Activated CD8-positive, alpha-beta T cell treated with anti-CD3 and anti-CD28 coated beads, Interleukin-2, amount 10 ng/mL, durations not matched to agents 7 days and 5 days (primary cell): Measurements from ENCODE around the gene ANKRD45. TPM values are rescaled to one million over a fixed set of nuclear protein-coding genes. Genes with fewer than 3 reads are reported as not detected.
"Not testable (repeated sequence)": the region's sequence is repeated elsewhere in the genome, so short reads cannot be mapped to it uniquely, and the experiment has no call there.

ENCODE experiments used
- ATAC-seq: fragments of 150-1000 bp; cut with Tn5 transposase; one replicate; pipeline ENCODE4 v1.10.0; 2021; ENCODE audit warnings: moderate library complexity
- CTCF ChIA-PET: fragments of 350-600 bp; sonication (Branson Sonifier 250); formaldehyde crosslinking; loops from one replicate; lab custom pipeline; 2021; ENCODE audit warnings: antibody characterized with exemption; lab: Charles Lee
- POLR2A ChIA-PET: fragments of 350-600 bp; sonication (Branson Sonifier 250); formaldehyde crosslinking; loops from one replicate; lab custom pipeline; 2021; ENCODE audit warnings: antibody characterized with exemption; lab: Charles Lee
- DNase-seq: peaks from one replicate; pipeline ENCODE4 v3.0.0-alpha.2; 2020
- H3K27ac Mint-ChIP-seq: one replicate; pipeline ENCODE4 v1.8.0; 2021; ENCODE audit warnings: mild to moderate bottlenecking, mixed read lengths
- H3K27me3 Mint-ChIP-seq: one replicate; pipeline ENCODE4 v1.8.0; 2021; ENCODE audit warnings: low read depth, mixed read lengths
- H3K36me3 Mint-ChIP-seq: one replicate; pipeline ENCODE4 v1.8.0; 2021; ENCODE audit warnings: low read depth, mixed read lengths
- H3K4me1 Mint-ChIP-seq: one replicate; pipeline ENCODE4 v1.8.0; 2021; ENCODE audit warnings: low read depth, mixed read lengths
- H3K4me3 Mint-ChIP-seq: one replicate; pipeline ENCODE4 v1.8.0; 2021; ENCODE audit warnings: mild to moderate bottlenecking, mixed read lengths
- H3K9me3 Mint-ChIP-seq: one replicate; pipeline ENCODE4 v1.8.0; 2022; ENCODE audit warnings: mixed read lengths; ENCODE audit not compliant: insufficient read depth
- total RNA-seq, 2 experiments: library from RNA; stranded (reverse); gene quantifications; one replicate each; pipeline ENCODE4 v1.2.3, GENCODE V29; 2021

The ANKRD45 gene
- total RNA-seq, 2 experiments from 2014 or later: not detected

- POLR2A ChIA-PET, H3K27me3 Mint-ChIP-seq, H3K4me1 Mint-ChIP-seq, CTCF ChIA-PET, H3K27ac Mint-ChIP-seq, H3K9me3 Mint-ChIP-seq, ATAC-seq, H3K36me3 Mint-ChIP-seq, H3K4me3 Mint-ChIP-seq, DNase-seq: not testable (repeated sequence)
These were observed 27.1 kb downstream of the ANKRD45 start for GRCh38 chr1:173642450-173643139.

GRCh38 chr1:173639102-173639501, 30.5 kb downstream of the ANKRD45 start:
- H3K27me3 Mint-ChIP-seq: no peaks in the 10 kb centered on the region
- H3K27ac Mint-ChIP-seq: no peak overlapping the region
- peaks cover 2% of the 10 kb centered on the region for H3K36me3 Mint-ChIP-seq
- no peaks in the 10 kb centered on the region for H3K4me1 Mint-ChIP-seq
- no peak overlapping the region for H3K4me3 Mint-ChIP-seq
- DNase-seq (no peak), ATAC-seq (no peak)
- POLR2A ChIA-PET: no interaction called here
- peaks cover 6% of the 10 kb centered on the region for H3K9me3 Mint-ChIP-seq
- CTCF ChIA-PET: interaction anchor here (1.0 kb wide), 1 partner anchor 219 kb away, joined by 3 read pairs; no protein-coding TSS in a partner anchor

GRCh38 chr1:173638043-173639021, 31.3 kb downstream of the ANKRD45 start:
- Mint-ChIP-seq H3K36me3 (peaks cover 2% of the 10 kb centered on the region), H3K9me3 (peaks cover 6% of the 10 kb centered on the region), H3K4me1 (no peaks in the 10 kb centered on the region), H3K27ac (no peak overlapping the region), H3K27me3 (no peaks in the 10 kb centered on the region), H3K4me3 (no peak overlapping the region)
- ChIA-PET CTCF (no interaction called here), POLR2A (no interaction called here)
- ATAC-seq (no peak), DNase-seq (no peak)

- H3K4me1 Mint-ChIP-seq, H3K27ac Mint-ChIP-seq: not testable (repeated sequence)
These were observed 32.2 kb downstream of the ANKRD45 start for GRCh38 chr1:173637236-173638042.

GRCh38 chr1:173635116-173635515, 34.5 kb downstream of the ANKRD45 start, which contains the start of gene TEX50:
Gene TEX50 (plus strand): TSS chr1:173635338. CDS start chr1:173635522, 184 bp downstream.
- Mint-ChIP-seq H3K27me3 (peaks cover 3% of the 10 kb centered on the region), H3K4me3 (no peak within 1 kb of the TSS), H3K4me1 (no peaks in the 10 kb centered on the region), H3K36me3 (no peaks in the 10 kb centered on the region), H3K9me3 (peaks cover 10% of the 10 kb centered on the region), H3K27ac (no peak within 1 kb of the TSS)
- ChIA-PET POLR2A (no interaction called here), CTCF (interaction anchor here (1.2 kb wide), 1 partner anchor 204 kb away, joined by 3 read pairs; no protein-coding TSS in a partner anchor)
- DNase-seq (no peak), ATAC-seq (no peak)

More at GRCh38 chr1:173637236-173638042, 32.2 kb downstream of the ANKRD45 start:
- CTCF ChIA-PET, H3K36me3 Mint-ChIP-seq, DNase-seq, POLR2A ChIA-PET, H3K4me3 Mint-ChIP-seq, ATAC-seq, H3K27me3 Mint-ChIP-seq: not testable (repeated sequence)
- peaks cover 10% of the 10 kb centered on the region for H3K9me3 Mint-ChIP-seq

- ChIA-PET CTCF (no interaction called here), POLR2A (no interaction called here)
- DNase-seq (peak; percentile 23), ATAC-seq (no peak)
- Mint-ChIP-seq H3K4me3 (no peak overlapping the region), H3K36me3 (no peaks in the 10 kb centered on the region), H3K9me3 (peaks cover 5% of the 10 kb centered on the region), H3K4me1 (no peaks in the 10 kb centered on the region), H3K27ac (no peak overlapping the region), H3K27me3 (peaks cover 3% of the 10 kb centered on the region)
These were observed 40.8 kb downstream of the ANKRD45 start for GRCh38 chr1:173628888-173629287.

- Mint-ChIP-seq H3K36me3 (no peaks in the 10 kb centered on the region), H3K27me3 (peaks cover under 1% of the 10 kb centered on the region), H3K9me3 (no peaks in the 10 kb centered on the region), H3K4me3 (no peak overlapping the region), H3K4me1 (no peaks in the 10 kb centered on the region), H3K27ac (no peak overlapping the region)
- POLR2A ChIA-PET: no interaction called here
- ATAC-seq (no peak), DNase-seq (no peak)
- CTCF ChIA-PET: interaction anchor here (1.4 kb wide), 1 partner anchor 198 kb away, joined by 3 read pairs; no protein-coding TSS in a partner anchor
These were observed 42.4 kb downstream of the ANKRD45 start for GRCh38 chr1:173627269-173627668.

- ATAC-seq: no peak
- Mint-ChIP-seq H3K36me3 (peaks cover 9% of the 10 kb centered on the region), H3K27ac (peak overlapping the region; percentile 48), H3K27me3 (peaks cover 4% of the 10 kb centered on the region), H3K4me3 (no peak overlapping the region), H3K4me1 (no peaks in the 10 kb centered on the region), H3K9me3 (peaks cover 8% of the 10 kb centered on the region)
- POLR2A ChIA-PET: no interaction called here
- DNase-seq: no peak
- CTCF ChIA-PET: no interaction called here
These were observed 52.8 kb downstream of the ANKRD45 start for GRCh38 chr1:173616859-173617258.

- H3K4me3 Mint-ChIP-seq, DNase-seq, H3K4me1 Mint-ChIP-seq, ATAC-seq, H3K9me3 Mint-ChIP-seq, H3K27ac Mint-ChIP-seq, H3K27me3 Mint-ChIP-seq, POLR2A ChIA-PET, H3K36me3 Mint-ChIP-seq, CTCF ChIA-PET: not testable (repeated sequence)
These were observed 56.6 kb downstream of the ANKRD45 start for GRCh38 chr1:173613086-173613485.

- no peaks in the 10 kb centered on the region for H3K9me3 Mint-ChIP-seq
- no peak for DNase-seq
- no peak overlapping the region for H3K4me3 Mint-ChIP-seq
- H3K27ac Mint-ChIP-seq: no peak overlapping the region
- no peaks in the 10 kb centered on the region for H3K4me1 Mint-ChIP-seq
- no peak for ATAC-seq
- ChIA-PET POLR2A (no interaction called here), CTCF (no interaction called here)
- peaks cover 3% of the 10 kb centered on the region for H3K27me3 Mint-ChIP-seq
- H3K36me3 Mint-ChIP-seq: no peaks in the 10 kb centered on the region
These were observed 61.0 kb downstream of the ANKRD45 start for GRCh38 chr1:173608503-173609216.

GRCh38 chr1:173603056-173603591, 66.5 kb downstream of the ANKRD45 start, which contains the start of gene SLC9C2:
Gene SLC9C2 (minus strand): TSS chr1:173603072. CDS start chr1:173601776, 1,296 bp downstream.
- ChIA-PET POLR2A (no interaction called here), CTCF (no interaction called here)
- ATAC-seq: no peak

More at GRCh38 chr1:173603056-173603591, 66.5 kb downstream of the ANKRD45 start, which contains the start of gene SLC9C2:
- no peaks in the 10 kb centered on the region for H3K4me1 Mint-ChIP-seq
- H3K36me3 Mint-ChIP-seq: no peaks in the 10 kb centered on the region
- no peaks in the 10 kb centered on the region for H3K9me3 Mint-ChIP-seq
- no peak within 1 kb of the TSS for H3K4me3 Mint-ChIP-seq
- H3K27ac Mint-ChIP-seq: no peak within 1 kb of the TSS
- no peak for DNase-seq
- peaks cover 3% of the 10 kb centered on the region for H3K27me3 Mint-ChIP-seq
